Chondrocyte (in vitro differentiated cells): ENCODE measurements around the gene DEFB119. TPM values are rescaled to one million over a fixed set of nuclear protein-coding genes. Genes with fewer than 3 reads are reported as not detected.

Source experiments
- DNase-seq: peaks from one replicate; pipeline ENCODE4 v3.0.0; 2021; ENCODE audit warnings: mixed read lengths, low spot score
- H3K27ac Mint-ChIP-seq: one replicate; pipeline ENCODE4 v1.8.0; 2021; ENCODE audit warnings: mild to moderate bottlenecking, moderate library complexity, mixed read lengths; ENCODE audit not compliant: unreplicated experiment
- H3K27me3 Mint-ChIP-seq: 2 replicates; pipeline ENCODE4 v1.8.0; 2021; ENCODE audit warnings: low read depth, mixed read lengths
- H3K36me3 Mint-ChIP-seq: 2 replicates; pipeline ENCODE4 v1.8.0; 2021; ENCODE audit warnings: low read depth, mixed read lengths
- H3K4me1 Mint-ChIP-seq: 2 replicates; pipeline ENCODE4 v1.8.0; 2021; ENCODE audit warnings: low read depth, mild to moderate bottlenecking, mixed read lengths
- H3K4me3 Mint-ChIP-seq: one replicate; pipeline ENCODE4 v1.8.0; 2021; ENCODE audit warnings: mild to moderate bottlenecking, moderate library complexity, mixed read lengths; ENCODE audit not compliant: unreplicated experiment
- H3K9me3 Mint-ChIP-seq: 2 replicates; pipeline ENCODE4 v1.8.0; 2021; ENCODE audit warnings: low read depth, mixed read lengths
- CTCF ChIP-seq: fragments of 200-600 bp; sonication (generic); IDR thresholded peaks from 2 replicates; pipeline ENCODE4 v1.5.0; 2021; ENCODE audit warnings: antibody characterized with exemption, mild to moderate bottlenecking, moderate library complexity
- total RNA-seq: library from RNA; stranded (reverse); gene quantifications from 3 replicates; pipeline ENCODE4 v1.2.1, GENCODE V29; 2021

The DEFB119 gene
- total RNA-seq, 1 donor from 2014 or later = not detected

- no peak for TF ChIP-seq CTCF
- H3K9me3 Mint-ChIP-seq = peaks cover 5% of the 10 kb centered on the region
- H3K36me3 Mint-ChIP-seq = no peaks in the 10 kb centered on the region
- no peak overlapping the region for H3K4me3 Mint-ChIP-seq
- H3K27me3 Mint-ChIP-seq = peaks cover 14% of the 10 kb centered on the region
- no peak overlapping the region for H3K27ac Mint-ChIP-seq
- no peaks in the 10 kb centered on the region for H3K4me1 Mint-ChIP-seq
- DNase-seq = no peak
Measured at GRCh38 chr20:31415653-31416052, 25.3 kb upstream of the DEFB119 start.

DNA sequence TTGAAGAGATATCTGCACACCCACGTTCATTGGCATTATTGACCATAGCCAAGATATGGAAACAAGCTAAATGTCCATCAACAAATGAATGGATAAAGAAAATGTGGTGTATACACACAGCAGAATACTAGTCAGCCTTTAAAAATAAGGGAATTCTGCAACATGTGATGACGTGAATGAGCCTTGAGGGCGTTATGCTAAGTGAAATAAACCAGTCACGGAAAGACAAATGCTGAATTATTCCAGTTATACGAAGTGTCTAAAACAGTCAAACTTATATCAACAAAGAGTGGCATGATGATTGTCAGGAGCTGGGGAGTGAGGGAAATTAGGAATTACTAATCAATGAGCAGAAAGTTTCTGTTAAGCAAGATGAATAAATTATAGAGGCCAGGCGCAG is 24.0 kb upstream of the DEFB119 start:
- Mint-ChIP-seq H3K9me3 (peaks cover 5% of the 10 kb centered on the region), H3K36me3 (no peaks in the 10 kb centered on the region), H3K27ac (no peak overlapping the region), H3K4me1 (no peaks in the 10 kb centered on the region), H3K27me3 (peaks cover 14% of the 10 kb centered on the region), H3K4me3 (no peak overlapping the region)
- no peak for DNase-seq
- no peak for TF ChIP-seq CTCF

DNA sequence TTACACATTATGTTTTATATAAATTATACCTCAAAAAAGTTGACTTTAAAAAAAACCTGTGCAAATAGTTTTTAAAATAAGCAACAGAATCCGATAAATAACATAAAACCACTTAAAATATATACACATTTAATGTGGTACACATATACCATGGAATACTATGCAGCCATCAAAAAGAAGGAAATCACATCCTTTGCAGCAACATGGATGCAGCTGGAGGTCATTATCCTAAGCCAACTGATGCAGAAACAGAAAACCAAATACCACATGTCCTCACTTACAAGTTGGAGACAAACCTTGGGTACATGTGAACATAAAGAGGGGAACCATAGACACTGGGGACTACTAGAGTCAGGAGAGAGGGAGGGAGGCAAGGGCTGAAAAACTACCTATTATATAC is 19.6 kb upstream of the DEFB119 start:
- Mint-ChIP-seq H3K27ac (no peak overlapping the region), H3K4me1 (no peaks in the 10 kb centered on the region), H3K36me3 (no peaks in the 10 kb centered on the region), H3K9me3 (peaks cover 4% of the 10 kb centered on the region), H3K27me3 (peaks cover 21% of the 10 kb centered on the region), H3K4me3 (no peak overlapping the region)
- no peak for DNase-seq
- no peak for TF ChIP-seq CTCF

- H3K27ac Mint-ChIP-seq = no peak within 1 kb of the TSS
- peaks cover 7% of the 10 kb centered on the region for H3K27me3 Mint-ChIP-seq
- DNase-seq = no peak
- peaks cover 4% of the 10 kb centered on the region for H3K9me3 Mint-ChIP-seq
- H3K36me3 Mint-ChIP-seq = no peaks in the 10 kb centered on the region
- no peaks in the 10 kb centered on the region for H3K4me1 Mint-ChIP-seq
- TF ChIP-seq CTCF = no peak
- H3K4me3 Mint-ChIP-seq = no peak within 1 kb of the TSS
Measured at GRCh38 chr20:31406115-31406514, 15.7 kb upstream of the DEFB119 start, which contains the start of gene DEFB121. DEFB121 (minus strand) TSS chr20:31406215; CDS start chr20:31406152, 63 bp downstream.

- DNase-seq = no peak
- H3K4me3 Mint-ChIP-seq = no peak overlapping the region
- no peak for TF ChIP-seq CTCF
- peaks cover 7% of the 10 kb centered on the region for H3K27me3 Mint-ChIP-seq
- H3K36me3 Mint-ChIP-seq = no peaks in the 10 kb centered on the region
- H3K27ac Mint-ChIP-seq = no peak overlapping the region
- H3K4me1 Mint-ChIP-seq = no peaks in the 10 kb centered on the region
- H3K9me3 Mint-ChIP-seq = peaks cover 6% of the 10 kb centered on the region
Measured at GRCh38 chr20:31403886-31404285, 13.5 kb upstream of the DEFB119 start.
